GM12875 (cell line): Measurements from ENCODE around the gene RND3.

Source experiments
- H3K4me3 ChIP-seq: one replicate; pipeline ENCODE4 v1.5.1; 2011; ENCODE audit warnings: low read depth, low read length, control low read depth
- CTCF ChIP-seq: IDR thresholded peaks from 2 replicates; pipeline ENCODE4 v1.5.1; 2011; ENCODE audit warnings: low read depth, mild to moderate bottlenecking, control low read depth, inconsistent platforms, low read length, moderate library complexity, borderline replicate concordance; ENCODE audit not compliant: insufficient read depth

RND3 gene

GRCh38 chr2:150485871-150486538 is 1.5 kb downstream of the RND3 start:
- no peak for TF ChIP-seq CTCF
- H3K4me3 ChIP-seq, result peak overlapping the region; percentile 63

GRCh38 chr2:150485114-150485870 is 2.2 kb downstream of the RND3 start:
- peak overlapping the region; percentile 63 for H3K4me3 ChIP-seq
- peak; percentile 19; the same call in 1 of the 2 replicates for TF ChIP-seq CTCF

DNA sequence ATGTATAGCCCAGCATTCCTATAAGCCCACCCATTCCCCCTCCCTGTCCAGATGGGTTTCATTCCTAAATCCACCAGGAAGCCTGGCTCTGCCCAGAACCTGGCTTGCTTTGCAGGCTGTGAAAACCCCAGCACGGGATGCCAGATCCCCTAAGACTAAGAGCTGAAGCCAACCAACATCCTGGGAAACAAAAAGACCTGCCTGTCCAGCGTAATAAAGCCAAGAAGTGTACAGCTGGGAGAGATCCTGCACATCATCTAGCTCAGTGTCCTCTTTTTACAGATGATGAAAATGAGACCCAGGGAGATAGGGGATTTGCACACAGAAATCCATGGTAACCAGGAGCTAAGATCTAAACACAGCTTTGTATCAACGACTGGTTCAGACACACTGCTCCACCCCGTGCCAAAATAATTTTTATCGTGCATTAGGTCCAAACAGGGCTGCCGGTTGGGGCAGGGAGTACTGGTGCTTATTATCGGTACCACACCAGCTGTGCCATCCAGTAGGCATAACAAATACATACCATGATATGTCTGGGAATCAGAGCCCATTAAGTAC is 2.9 kb downstream of the RND3 start:
- no peak for TF ChIP-seq CTCF
- no peak overlapping the region for H3K4me3 ChIP-seq

DNA sequence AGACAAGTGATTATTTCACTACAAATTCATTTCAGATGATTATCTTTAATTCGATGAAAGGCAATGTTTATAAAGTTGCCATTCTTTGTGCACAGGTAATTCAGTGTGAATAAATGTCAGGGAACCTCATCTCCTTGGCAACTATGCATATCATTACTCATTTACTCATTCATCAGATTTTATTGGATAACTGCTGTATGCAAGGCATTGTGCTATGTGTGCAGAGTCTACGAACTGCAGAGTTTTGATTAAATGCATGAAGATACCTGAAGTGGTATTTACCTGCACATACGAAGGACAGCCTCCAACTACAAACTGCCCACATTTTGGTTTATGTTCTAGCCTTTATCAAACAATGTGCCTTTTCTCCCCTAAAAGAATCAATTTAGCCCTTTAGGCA is 3.5 kb downstream of the RND3 start:
- TF ChIP-seq CTCF, result no peak

DNA sequence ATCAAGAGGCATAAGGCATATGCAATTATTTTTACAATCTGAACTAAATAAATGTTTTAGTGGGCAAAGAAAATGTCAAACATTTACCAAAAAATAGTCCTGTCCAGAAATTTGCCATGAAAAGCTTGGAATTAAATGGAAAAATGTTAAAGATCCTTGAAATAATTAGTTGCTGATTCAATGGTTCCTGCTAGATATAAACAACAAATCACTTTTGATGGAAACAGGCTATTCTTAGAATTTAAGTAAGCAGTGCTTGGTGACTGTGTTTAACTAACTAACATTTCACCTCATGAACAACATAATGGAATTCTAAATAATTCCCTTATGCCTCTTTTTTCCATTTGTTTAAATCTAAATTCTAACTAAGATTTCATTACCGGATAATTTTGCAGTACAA is 3.9 kb downstream of the RND3 start:
- no peak overlapping the region for H3K4me3 ChIP-seq
- TF ChIP-seq CTCF, result no peak

More for the DNA sequence above, 3.5 kb downstream of the RND3 start:
- H3K4me3 ChIP-seq, result no peak overlapping the region

- no peak overlapping the region for H3K4me3 ChIP-seq
- no peak for TF ChIP-seq CTCF
These were observed 4.6 kb downstream of the RND3 start for GRCh38 chr2:150482667-150483400.

GRCh38 chr2:150482111-150482510 is 5.4 kb downstream of the RND3 start:
- no peak overlapping the region for H3K4me3 ChIP-seq
- TF ChIP-seq CTCF, result no peak
